Testis (tissue), 3 donors: ENCODE measurements around the gene MAN1C1. TPM values are rescaled to one million over a fixed set of nuclear protein-coding genes. Genes with fewer than 3 reads are reported as not detected.
A peak's percentile ranks its signal among the peaks of the same experiment; 100 is the strongest.

Source experiments
- DNase-seq: peaks from one replicate; pipeline ENCODE4 v3.0.0-alpha.2; 2019
- H3K27ac ChIP-seq, 2 donors: fragments of 200-600 bp; sonication (generic); one replicate each; pipeline ENCODE4 v1.5.1; 2019
- H3K27me3 ChIP-seq: fragments of 200-600 bp; sonication (generic); one replicate; pipeline ENCODE4 v1.5.1; 2019
- H3K36me3 ChIP-seq: fragments of 200-600 bp; sonication (generic); one replicate; pipeline ENCODE4 v1.5.1; 2017; ENCODE audit warnings: low read depth; ENCODE audit errors: missing control alignments
- H3K4me1 ChIP-seq: fragments of 200-600 bp; sonication (generic); one replicate; pipeline ENCODE4 v1.5.1; 2019
- H3K4me3 ChIP-seq, 2 donors: fragments of 200-600 bp; sonication (generic); one replicate each; pipeline ENCODE4 v1.5.1; 2017 to 2019
- H3K9me3 ChIP-seq: fragments of 200-600 bp; sonication (generic); one replicate; pipeline ENCODE4 v1.5.1; 2017
- POLR2A ChIP-seq: fragments of 450-650 bp; IDR thresholded peaks from one replicate; pipeline ENCODE4 v1.6.1; 2017; ENCODE audit warnings: antibody characterized with exemption, mild to moderate bottlenecking, moderate library complexity
- WGBS, 2 donors: methylation state at CpG; one replicate each; pipeline ENCODE4 v1.1.5; 2018; 5-methylcytosine and 5-hydroxymethylcytosine counted together
- intact Hi-C: fragments of 100-400 bp; cut with DNase I; formaldehyde crosslinking; loops from one replicate; pipeline ENCODE4 v1.15.1; 2023; ENCODE audit warnings: low total_unique reads
- polyA plus RNA-seq: library from polyadenylated mRNA; stranded (reverse); fragments of 350-450 nt; fragmentation: Illumina TruSeq; extraction: RNeasy Lipid Tissue Mini Kit (QIAGEN cat#74804); gene quantifications from one replicate; pipeline ENCODE4 v1.2.3, GENCODE V29; 2014; ENCODE audit warnings: low read depth, low replicate concordance; ENCODE audit not compliant: insufficient read depth
- total RNA-seq, 2 donors: library from RNA; depleted of rRNA; stranded (reverse); fragments of >200 nt; gene quantifications; one replicate each; pipeline ENCODE4 v1.2.3, GENCODE V29; 2016
- TF ChIP-seq, protein P1 (sequence below), 3 experiments: fragments of 450-650 bp in 2 of 3; fragments of 200-600 bp in 1 of 3; sonication (generic) in 1 of 3; IDR thresholded peaks; one replicate each; pipeline ENCODE4 v1.5.1; 2016 to 2019; ENCODE audit warnings: antibody characterized with exemption in 3 of 3, mild to moderate bottlenecking in 2 of 3, moderate library complexity in 1 of 3

MAN1C1 gene
- total and polyA plus RNA-seq, 3 donors from 2014 or later, result 12.8 to 21.1 (median 14.8) TPM

GRCh38 chr1:25795946-25796810 is 179.6 kb downstream of the MAN1C1 start:
- no peaks in the 10 kb centered on the region for H3K36me3 ChIP-seq
- WGBS, 2 donors, result 81% methylated on average over 22 of the region's 22 CpGs
- H3K27me3 ChIP-seq, result no peaks in the 10 kb centered on the region
- no peak for TF ChIP-seq POLR2A
- TF ChIP-seq, protein P1, sequence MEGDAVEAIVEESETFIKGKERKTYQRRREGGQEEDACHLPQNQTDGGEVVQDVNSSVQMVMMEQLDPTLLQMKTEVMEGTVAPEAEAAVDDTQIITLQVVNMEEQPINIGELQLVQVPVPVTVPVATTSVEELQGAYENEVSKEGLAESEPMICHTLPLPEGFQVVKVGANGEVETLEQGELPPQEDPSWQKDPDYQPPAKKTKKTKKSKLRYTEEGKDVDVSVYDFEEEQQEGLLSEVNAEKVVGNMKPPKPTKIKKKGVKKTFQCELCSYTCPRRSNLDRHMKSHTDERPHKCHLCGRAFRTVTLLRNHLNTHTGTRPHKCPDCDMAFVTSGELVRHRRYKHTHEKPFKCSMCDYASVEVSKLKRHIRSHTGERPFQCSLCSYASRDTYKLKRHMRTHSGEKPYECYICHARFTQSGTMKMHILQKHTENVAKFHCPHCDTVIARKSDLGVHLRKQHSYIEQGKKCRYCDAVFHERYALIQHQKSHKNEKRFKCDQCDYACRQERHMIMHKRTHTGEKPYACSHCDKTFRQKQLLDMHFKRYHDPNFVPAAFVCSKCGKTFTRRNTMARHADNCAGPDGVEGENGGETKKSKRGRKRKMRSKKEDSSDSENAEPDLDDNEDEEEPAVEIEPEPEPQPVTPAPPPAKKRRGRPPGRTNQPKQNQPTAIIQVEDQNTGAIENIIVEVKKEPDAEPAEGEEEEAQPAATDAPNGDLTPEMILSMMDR (IDR thresholded peaks at IDR 0.05), result no peak
- H3K4me1 ChIP-seq, result peaks cover 10% of the 10 kb centered on the region
- DNase-seq, result no peak
- no peak overlapping the region for H3K4me3 ChIP-seq
- H3K27ac ChIP-seq, result no peak overlapping the region
- H3K9me3 ChIP-seq, result no peaks in the 10 kb centered on the region
- intact Hi-C loops, result no loop called here

DNA sequence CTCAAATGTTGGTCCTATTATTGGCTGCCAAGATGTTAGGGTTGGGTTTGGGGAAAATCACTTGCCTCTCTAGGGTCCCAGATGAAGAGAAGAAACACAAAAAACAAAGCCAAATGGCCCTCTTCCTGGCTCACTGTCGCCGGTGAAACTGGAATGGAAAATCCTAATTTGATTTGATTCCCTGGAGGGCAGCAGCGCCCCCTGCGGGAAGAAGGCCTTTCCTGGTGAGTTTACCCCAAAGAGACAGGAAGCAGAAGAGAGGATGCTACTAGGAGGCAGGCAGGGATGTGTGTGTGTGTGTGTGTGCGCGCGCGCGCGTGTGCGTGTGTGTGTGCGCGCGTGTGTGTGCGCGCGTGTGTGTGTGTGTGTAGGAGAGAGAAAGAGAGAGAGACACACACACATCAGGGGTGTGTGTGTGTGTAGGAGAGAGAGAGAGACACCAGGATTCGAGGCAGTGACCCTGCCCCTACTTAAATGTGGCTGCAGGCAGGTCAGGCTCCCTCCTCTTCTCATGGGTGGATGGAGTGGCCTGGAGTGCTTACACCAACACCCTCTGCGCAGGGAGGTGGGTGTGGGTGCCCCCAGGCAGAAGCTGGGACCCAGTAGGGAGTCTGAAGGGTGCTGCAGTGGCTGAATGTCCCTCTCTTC is 180.3 kb downstream of the MAN1C1 start:
- Histone ChIP-seq H3K9me3 (no peaks in the 10 kb centered on the region), H3K27me3 (no peaks in the 10 kb centered on the region), H3K4me3 (no peak overlapping the region), H3K36me3 (no peaks in the 10 kb centered on the region), H3K27ac (no peak overlapping the region), H3K4me1 (peaks cover 12% of the 10 kb centered on the region)
- WGBS, 2 donors, result 19 to 34% methylated on average over 19 of the region's 19 CpGs
- DNase-seq, result peak; percentile 90
- no peak for TF ChIP-seq POLR2A
- TF ChIP-seq, protein P1 (IDR thresholded peaks at IDR 0.05), result peak; percentile 62 to 87 (median 68)
- intact Hi-C loops, result no loop called here

DNA sequence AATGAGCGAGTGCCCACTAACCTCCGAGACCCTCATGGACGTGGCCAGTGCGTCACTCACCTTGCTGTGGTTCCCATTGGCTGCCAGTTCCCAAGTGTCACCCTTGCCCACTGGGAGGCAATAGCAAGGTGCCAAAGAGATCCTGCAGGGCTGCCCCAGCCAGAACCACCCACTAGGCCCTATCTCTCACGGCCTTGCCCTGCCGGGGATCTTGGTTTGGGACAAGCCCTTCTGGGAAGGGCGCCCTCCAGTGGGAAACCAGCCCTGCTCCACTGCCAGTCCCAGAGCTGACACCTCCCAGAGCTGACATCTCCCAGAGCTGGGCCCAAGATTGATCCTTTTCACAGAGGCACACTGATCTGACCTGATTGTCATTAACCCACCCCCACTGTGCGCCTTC is 181.3 kb downstream of the MAN1C1 start:
- intact Hi-C loops, result no loop called here
- no peak for TF ChIP-seq POLR2A
- TF ChIP-seq, protein P1 (IDR thresholded peaks at IDR 0.05), result peak; percentile 13 to 41 (median 26)
- Histone ChIP-seq H3K27ac (no peak overlapping the region), H3K9me3 (no peaks in the 10 kb centered on the region), H3K4me1 (peaks cover 12% of the 10 kb centered on the region), H3K36me3 (no peaks in the 10 kb centered on the region), H3K27me3 (no peaks in the 10 kb centered on the region), H3K4me3 (no peak overlapping the region)
- WGBS, 2 donors, result 81 to 92% methylated on average over 5 to 8 of the region's 8 CpGs
- peak; percentile 48 for DNase-seq

DNA sequence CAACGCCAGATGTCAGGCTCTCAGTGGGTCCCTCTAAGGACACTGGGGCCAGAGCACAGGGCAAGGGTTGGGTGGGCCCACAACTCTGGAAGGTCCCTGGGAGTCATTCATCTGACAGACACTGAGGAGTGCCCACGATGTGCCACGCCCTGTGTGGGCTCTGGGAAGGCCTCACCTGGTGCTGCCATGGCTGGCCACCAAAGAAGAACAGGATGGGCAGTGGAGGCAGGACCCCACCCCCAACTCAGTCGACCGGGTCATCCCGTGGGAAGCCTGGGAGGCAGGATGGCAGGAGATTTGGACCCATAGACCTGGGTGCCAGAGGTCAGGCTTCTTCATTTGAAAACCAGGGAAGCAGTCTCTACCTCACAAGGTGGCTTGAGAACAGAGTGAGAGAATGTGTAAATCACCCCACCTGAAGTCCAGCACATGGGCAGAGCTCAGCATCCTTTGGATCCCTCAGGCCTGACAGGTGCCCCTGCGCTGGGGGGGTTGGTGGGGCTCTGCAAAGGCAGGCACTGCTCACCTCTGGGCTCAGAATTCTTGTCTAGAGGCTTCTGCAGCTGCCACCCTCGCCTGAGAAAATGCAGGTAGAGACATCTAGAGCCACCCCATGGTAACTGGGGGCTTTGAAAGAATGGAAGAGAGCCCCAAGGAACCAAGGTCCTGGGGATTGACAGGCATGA is 182.2 kb downstream of the MAN1C1 start:
- no peaks in the 10 kb centered on the region for H3K9me3 ChIP-seq
- H3K27ac ChIP-seq, result no peak overlapping the region
- WGBS, 2 donors, result 68 to 85% methylated on average over 3 to 8 of the region's 8 CpGs
- no peak overlapping the region for H3K4me3 ChIP-seq
- peaks cover 12% of the 10 kb centered on the region for H3K4me1 ChIP-seq
- intact Hi-C loops, result no loop called here
- H3K27me3 ChIP-seq, result no peaks in the 10 kb centered on the region
- no peaks in the 10 kb centered on the region for H3K36me3 ChIP-seq
- TF ChIP-seq POLR2A, result no peak
- TF ChIP-seq, protein P1 (IDR thresholded peaks at IDR 0.05), result no peak
- DNase-seq, result no peak
